GM15510 (cell line): Measurements from ENCODE around the gene MSX2.

ENCODE experiments used
- POLR2A ChIP-seq: IDR thresholded peaks from 3 replicates; pipeline ENCODE4 v1.6.1; 2011; ENCODE audit warnings: borderline replicate concordance; ENCODE audit not compliant: insufficient read length; ENCODE audit errors: extremely low read depth

MSX2 gene

DNA sequence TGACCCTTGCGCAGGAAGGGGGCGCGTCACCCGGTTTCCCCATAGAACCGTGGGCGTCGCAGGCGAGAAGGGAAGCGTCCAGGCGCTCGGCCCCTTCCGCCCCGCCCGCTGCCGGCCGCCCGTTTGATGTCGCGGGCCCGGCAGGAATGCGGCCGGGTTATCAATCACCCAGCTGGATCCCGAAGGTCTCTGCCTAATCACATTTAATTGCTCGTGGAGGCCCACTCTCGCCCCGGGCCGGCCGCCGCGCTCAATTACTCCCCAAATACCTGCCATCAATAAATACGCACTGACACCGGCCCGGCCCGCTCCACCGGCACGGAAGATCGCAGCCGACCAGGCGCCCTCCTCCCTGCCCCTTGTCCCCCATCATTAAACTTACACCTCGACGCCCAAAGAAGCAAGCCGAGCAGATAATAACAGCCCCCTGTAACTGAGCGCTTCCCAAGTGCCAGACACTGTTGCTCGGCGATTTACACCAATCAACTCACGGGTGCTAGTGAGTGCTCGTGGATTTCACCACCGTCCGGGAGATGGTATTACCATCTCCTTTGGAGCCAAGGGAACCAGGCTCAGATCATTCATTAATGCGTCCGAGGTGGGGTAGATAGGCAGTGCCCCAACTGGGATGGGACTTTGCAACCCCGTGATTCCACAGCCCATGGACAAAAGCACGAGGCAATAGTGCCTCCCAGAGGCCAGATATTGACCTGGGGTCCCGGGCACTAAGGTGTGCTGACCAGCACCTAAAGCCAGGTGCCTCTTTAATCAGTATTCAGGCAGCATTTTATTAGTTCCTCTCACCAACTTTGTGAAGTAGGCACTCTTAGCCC is 11.3 kb downstream of the MSX2 start:
- no peak for TF ChIP-seq POLR2A

DNA sequence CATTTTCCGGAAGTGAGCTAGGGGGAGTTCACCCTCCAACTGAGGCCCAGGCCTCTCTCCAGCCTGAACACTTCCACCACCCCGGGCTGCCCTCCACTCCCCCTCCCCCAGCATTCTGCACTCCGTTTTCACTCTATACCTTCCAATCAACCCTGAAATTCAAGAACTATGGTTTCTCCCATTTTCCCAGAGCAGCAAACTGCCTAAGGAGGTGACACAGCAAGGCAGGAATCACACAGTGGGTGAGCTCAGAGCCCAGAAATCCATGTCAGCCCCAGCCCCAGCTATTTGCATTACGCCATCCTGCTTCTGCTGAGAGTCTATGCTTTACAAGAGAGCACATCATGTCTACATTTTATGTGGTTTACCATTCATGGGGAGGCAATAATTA is 11.9 kb downstream of the MSX2 start:
- no peak for TF ChIP-seq POLR2A

DNA sequence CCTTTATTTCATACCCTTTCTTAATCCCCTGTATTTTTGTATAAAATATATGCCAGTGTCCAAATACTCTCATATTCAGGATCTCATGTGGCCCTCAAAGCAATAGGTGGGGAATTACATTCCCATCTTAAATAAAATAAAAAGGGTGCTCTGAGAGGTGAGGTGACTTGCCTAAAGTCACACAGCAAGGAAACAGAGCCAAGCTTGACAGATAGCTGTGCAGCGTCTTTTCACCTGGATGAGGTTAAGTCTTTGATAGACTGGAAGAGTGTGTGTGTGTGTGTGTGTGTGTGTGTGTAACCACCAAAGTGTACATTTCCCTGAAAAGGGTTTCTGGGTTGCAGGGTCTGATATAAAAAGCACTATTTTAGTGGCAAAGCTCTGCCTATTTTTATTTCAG is 12.4 kb downstream of the MSX2 start:
- TF ChIP-seq POLR2A: no peak

- TF ChIP-seq POLR2A: no peak
Measured at GRCh38 chr5:174737330-174737729, 12.9 kb downstream of the MSX2 start.

DNA sequence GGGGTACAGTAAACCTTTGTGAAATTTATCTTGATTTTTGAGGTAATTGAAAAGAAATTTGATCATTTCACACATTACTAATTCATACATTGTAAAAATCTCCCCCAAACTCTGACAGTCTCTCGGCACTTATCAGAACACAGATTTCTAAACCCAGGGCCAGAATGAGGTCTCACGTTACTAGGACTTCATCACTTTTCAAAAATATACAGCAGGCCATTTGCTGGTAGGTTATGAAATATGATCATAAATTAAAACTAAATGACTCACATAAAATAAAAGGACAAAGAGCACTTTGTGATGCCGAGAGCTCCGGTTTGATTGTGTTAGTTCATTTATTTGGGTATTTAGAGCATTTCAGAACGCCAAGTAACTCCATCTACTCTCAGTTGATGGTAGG is 17.0 kb downstream of the MSX2 start:
- TF ChIP-seq POLR2A: no peak

DNA sequence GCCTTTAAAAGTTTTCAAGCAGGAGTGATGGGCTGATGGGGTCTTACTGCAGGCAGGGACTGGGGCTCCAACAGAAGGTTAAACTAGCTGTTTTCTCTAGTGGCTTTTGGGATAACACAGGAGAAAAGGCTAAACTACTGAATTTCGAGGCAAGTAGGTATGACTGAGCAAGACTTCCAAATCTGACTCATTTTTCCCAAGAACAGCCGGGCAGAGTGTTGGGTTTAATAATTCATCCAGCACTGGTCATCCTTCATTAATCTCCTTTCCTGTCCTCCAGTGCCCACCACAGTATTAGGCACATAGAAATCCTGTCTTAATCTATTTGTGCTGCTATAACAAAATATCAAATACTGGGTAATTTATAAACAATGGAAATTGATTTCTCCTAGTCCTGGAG is 20.5 kb downstream of the MSX2 start:
- TF ChIP-seq POLR2A: no peak

DNA sequence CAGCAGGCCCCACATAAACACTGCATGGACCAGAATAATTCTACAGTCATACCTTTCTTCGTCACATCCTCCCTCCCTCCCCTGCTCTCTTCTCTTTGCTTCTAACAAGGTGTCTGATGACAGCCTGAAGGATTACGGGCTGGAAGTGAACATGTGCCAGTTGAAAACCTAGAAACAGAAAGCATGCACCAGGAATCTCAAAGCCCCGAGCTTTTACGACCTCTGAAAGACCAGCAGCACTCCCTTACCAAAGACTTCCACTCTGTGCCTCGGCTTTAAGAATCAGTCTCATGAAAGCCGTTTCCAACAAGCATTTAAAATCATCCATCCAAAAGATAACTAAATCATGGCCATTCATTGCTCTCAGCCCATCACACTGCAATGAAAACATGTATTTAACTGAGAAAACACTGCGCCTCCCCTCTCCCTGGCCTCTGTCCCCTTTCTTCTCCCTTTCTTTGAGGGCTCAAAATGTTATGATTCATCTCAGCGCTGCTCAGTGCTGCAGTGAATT is 21.3 kb downstream of the MSX2 start:
- TF ChIP-seq POLR2A: no peak

- no peak for TF ChIP-seq POLR2A
Measured at GRCh38 chr5:174750711-174751110, 26.3 kb downstream of the MSX2 start.

GRCh38 chr5:174751154-174752000 is 27.0 kb downstream of the MSX2 start:
- TF ChIP-seq POLR2A: no peak

DNA sequence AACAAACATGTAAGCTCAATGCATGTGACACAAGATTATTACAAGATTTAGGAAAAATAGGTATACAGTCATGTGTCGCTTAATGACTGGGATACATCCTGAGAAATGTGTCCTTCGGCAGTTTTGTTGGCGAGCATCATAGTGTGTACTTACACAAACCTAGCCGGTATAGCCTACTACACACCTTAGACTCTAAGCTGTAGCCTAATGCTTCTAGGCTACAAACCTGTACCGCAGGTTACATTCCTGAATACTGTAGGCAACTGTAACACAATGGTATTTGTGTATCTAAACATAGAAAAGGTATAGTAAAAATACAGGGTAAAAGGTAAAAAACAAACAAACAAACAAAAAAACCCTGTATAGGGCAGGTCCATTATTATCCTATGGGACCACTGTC is 27.7 kb downstream of the MSX2 start:
- no peak for TF ChIP-seq POLR2A

DNA sequence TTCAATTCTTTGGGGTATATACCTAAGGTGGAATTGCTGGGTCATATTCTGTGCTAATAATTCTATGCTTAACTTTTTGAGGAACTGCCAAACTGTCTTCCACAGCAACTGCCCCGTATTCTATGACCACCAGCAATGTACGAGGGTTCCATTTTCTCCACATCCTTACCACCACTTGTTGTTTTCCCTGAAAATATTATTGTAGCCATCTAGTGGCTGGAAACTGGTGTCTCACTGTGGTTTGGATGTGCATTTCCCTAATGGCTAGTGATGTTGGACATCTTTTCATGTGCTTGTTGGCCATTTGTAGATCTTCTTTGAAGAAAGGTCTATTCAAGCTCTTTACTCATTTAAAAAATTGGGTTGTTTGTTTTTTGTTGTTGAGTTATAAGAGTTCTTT is 30.7 kb downstream of the MSX2 start:
- TF ChIP-seq POLR2A: no peak

- no peak for TF ChIP-seq POLR2A
Measured at GRCh38 chr5:174759091-174759490, 34.7 kb downstream of the MSX2 start.

DNA sequence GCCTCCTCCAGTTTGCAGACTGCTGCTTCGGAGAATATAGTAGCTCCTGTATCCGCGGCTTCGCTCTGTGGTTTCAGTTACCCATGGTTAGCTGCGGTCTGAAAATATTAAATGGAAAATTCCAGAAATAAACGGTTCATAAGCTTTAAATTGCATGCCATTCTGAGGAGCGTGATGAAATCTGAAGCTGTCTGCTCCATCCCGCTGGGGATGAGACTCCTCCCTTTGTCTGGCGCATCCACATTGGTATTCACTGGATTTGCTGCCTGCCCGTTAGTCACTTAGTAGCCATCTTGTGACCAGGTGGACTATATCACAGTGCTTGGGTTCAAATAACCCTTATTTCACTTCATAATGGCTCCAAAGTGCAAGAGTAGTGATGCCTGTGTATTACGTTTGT is 36.3 kb downstream of the MSX2 start:
- TF ChIP-seq POLR2A: no peak

- no peak for TF ChIP-seq POLR2A
Measured at GRCh38 chr5:174764309-174764708, 39.9 kb downstream of the MSX2 start.

- no peak for TF ChIP-seq POLR2A
Measured at GRCh38 chr5:174765540-174765939, 41.2 kb downstream of the MSX2 start.
